Measurements from ENCODE around the gene HLA-E.

Gene HLA-E

DNA sequence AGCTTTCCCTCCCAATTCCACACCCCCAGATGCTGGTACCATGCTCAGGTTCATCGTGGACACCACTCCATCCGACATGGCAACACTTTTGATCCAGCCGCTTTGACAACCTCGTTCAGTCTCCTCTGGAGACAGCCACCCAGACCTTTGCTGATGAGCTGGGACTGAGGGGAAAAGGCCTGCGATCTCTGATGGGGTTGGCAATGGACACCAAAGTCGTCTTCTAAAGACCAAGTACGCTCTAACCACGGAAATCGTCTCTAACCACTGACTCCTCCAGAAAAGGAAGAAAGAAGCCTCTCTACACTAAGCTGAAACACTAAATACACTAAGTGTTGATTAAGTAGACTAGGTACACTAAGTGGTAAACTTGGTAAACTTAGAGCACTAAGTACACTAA, 26.1 kb upstream of the HLA-E start:
- TF ChIP-seq GATA2 (IDR thresholded peaks at IDR 0.05; ENCODE audit: low read depth, low read length) (no peak), GATA3 (IDR thresholded peaks at IDR 0.05; ENCODE audit: low read depth, low read length) (no peak)

DNA sequence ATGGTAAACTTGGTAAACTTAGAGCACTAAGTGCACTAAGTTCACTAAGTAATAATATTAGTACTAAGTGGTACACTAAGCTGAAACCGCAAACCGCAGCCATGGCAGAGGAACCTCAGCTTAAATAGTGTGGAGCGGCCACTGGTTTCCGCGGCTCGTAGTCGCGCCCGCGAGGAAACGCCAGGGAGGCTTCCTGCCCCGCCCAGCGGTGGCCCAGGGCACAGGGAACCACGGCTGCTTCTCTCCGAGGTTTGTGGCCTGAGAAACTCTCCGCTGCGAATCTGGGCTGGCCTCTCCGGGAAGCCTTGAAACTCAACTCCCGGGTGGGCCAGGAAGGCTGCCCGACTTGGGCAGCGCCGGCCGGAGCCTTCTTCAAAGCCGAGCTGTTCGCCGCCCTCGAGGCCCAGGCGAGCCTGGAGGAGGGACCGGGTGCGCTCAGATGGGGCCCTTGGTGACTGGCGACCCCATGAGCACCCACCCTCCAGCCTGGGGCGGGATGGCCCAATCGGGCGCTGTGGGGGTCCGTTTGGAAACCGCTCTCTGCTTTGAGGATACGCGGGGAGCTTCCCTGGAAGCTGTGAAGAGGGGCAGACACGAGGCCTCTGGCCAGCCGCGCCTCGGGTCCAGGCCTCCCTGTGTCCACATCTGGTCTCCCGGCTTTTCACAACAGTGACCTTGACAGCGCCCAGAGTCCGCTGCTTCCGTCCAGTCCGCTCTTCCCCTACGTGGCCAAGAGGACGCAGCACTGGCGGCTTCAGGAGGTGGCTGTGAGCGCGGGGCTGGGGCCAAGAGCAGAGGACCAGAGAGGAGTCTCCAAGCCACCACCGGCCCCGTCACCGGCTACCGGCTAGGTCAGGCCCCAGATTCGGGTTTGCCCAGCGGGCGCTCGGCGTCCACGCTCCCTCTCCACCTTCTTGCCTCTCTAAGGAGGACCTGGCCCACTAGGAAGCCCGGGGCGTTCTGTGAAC, 25.4 kb upstream of the HLA-E start:
- TF ChIP-seq GATA2 (IDR thresholded peaks at IDR 0.05; ENCODE audit: low read depth, low read length) (no peak), GATA3 (IDR thresholded peaks at IDR 0.05; ENCODE audit: low read depth, low read length) (no peak)

DNA sequence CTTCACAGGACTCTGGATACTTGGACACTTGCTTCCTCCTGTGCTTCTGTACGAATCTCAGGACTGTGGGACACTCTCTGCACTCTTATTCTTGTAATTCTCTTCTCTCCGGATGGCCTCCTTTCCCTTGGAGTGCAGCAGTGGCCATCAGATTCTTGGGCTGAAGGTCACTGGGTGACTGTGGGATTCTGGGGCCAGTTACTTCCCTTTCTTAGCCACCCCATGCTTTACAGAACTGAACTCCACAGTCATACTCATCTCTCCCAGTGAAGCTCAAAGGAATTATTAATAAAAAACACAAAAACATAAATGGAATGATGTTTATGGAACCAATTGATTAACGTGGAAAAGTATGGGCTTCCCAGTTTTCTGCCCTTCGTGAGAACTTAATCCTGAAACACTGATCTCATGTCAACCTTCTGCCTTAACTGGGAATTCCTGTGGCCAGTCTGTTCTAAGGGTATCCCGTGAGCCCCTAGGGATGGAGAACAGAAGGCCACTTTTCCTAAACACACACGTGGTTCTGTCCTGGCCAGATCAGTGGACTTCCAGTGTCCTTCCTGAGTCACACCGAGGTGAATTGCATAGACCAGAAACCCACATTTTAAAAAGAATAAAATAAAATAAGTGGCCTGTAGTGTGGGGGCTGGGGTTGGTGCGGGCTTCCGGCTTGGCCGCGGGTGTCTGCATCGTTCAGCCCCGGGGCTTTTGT, 23.6 kb upstream of the HLA-E start:
- TF ChIP-seq GATA3 (IDR thresholded peaks at IDR 0.05; ENCODE audit: low read depth, low read length) (no peak), GATA2 (IDR thresholded peaks at IDR 0.05; ENCODE audit: low read depth, low read length) (no peak)

DNA sequence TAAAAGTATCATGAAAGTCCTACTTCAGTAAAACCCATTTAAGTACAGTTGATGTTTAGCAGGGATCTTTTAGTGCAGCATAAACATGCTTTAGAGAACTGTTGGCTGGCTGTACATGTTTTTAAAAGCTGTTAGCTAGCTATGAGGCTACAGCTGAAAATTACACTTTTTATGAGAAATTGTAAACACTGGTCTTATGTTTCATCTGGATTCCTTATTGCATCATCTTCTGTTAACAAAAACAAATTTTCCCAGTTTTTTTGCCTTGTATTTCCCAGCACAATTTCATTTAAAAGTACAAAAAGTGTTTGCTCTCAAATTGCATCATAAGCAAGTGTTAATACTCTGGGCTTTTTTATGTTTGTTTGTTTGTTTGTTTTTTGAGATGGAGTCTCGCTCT, 18.3 kb upstream of the HLA-E start:
- TF ChIP-seq GATA2 (IDR thresholded peaks at IDR 0.05; ENCODE audit: low read depth, low read length) (no peak), GATA3 (IDR thresholded peaks at IDR 0.05; ENCODE audit: low read depth, low read length) (no peak)

DNA sequence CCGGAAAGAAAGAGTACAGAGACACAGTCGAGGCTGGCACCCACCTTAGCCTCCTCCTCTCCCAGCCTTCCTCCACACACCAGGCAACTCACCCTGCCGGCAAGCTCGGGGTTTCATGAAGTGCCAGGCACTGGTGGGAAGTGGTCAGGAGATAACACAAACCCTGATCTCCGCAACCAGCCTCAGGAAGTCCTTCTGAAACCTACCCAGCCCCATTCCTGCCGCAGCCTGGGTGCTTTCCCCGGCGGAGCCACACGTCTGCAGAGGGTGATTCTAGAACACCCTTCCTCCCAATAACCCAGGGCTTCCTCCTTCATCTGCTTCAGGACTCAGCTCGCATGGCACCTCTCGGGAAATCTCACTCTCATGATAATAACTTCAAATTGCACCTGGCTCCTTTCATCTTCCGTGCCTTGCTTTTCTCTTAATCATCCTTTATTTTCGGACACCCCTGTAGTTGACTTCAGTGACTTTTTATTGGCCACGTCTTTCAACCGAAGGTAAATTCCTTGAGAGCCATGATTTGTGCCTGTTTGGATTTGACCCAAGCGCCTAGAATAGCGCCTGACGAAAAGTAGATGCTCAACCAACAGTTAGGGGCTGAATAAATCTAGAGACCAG, 8.7 kb upstream of the HLA-E start:
- TF ChIP-seq GATA2 (IDR thresholded peaks at IDR 0.05; ENCODE audit: low read depth, low read length) (no peak), GATA3 (IDR thresholded peaks at IDR 0.05; ENCODE audit: low read depth, low read length) (no peak)

DNA sequence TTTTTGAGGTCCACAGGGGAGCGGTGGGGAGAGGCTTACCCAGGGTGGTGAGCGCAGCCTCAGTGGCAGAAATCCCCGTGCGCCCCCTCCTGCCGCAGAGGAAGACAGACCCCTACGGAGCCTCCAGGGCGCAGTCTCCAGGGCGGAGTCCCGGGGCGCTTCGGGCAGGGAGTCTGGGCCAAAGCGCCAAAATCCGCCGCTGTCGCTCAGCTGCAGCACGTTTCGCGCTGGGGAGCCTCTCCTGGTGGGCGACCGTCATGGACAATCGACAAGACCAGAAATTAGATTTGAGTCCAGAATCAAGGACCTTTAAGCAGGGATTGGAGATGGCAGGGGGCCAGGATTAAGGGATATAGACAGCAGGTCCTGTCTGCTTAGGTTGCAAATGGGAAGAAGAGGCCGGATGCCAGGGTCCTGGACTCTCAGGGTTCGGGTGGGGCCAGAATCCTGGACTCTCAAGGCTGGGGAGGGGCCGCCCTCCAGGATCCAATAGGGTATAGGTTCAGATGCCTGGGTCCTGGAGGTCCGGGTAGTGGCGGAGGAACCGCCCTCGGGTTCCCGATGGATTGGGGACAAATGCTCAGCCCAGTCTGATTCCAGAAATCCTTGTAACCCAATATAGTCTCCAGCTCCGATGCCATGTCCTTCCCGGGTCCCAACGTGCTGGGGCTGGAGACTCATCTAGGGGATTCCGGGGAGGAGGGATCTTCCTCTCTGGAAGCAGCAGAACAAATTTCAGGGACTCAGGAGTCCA, 7.9 kb upstream of the HLA-E start:
- TF ChIP-seq GATA3 (IDR thresholded peaks at IDR 0.05; ENCODE audit: low read depth, low read length): no peak
- TF ChIP-seq GATA2 (IDR thresholded peaks at IDR 0.05; ENCODE audit: low read depth, low read length): no peak

DNA sequence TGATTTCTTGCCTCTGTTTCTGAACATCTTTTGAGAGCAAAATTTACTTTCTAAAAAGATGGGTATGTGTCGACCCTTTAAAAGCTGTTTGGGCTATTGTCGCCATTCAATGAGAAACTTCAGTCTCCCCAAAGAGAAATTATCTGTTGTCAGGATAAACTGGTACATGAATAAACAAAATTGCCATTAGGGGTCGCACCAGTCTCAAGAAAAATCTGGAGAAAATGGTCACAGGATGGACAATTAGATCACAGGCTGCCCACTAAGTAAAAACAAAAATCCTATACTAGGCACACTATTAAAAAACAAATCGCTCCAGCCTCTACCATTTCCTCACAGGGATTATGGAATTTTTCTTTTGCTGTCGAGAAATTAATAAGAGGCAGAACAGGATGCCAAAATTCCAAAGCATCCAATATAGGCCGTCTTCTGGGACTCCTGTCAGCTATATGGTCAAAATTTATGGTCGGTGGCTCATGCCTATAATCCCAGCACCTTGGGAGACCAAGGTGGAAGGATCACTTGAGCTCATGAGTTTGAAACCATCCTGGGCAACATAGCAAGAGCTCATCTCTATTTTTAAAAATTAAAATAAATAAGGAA, 5.5 kb upstream of the HLA-E start:
- TF ChIP-seq GATA2 (IDR thresholded peaks at IDR 0.05; ENCODE audit: low read depth, low read length) (no peak), GATA3 (IDR thresholded peaks at IDR 0.05; ENCODE audit: low read depth, low read length) (no peak)

DNA sequence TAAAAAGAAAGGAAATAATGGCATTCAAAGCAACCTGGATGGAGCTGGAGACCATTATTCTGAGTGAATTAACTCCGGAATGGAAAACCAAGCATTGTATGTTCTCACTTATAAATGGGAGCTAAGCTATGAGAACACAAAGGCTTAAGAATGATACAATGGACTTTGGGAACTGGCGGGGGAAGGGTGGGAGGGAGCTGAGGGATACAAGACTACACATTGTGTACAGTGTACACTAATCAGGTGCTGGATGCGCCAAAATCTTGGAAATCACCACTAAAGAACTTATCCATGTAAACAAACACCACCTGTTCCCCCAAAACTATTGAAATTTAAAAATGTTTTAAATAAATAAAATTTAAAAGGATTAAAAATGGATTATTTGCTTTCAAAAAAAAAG, 4.1 kb upstream of the HLA-E start:
- no peak for TF ChIP-seq GATA3 (IDR thresholded peaks at IDR 0.05; ENCODE audit: low read depth, low read length)
- TF ChIP-seq GATA2 (IDR thresholded peaks at IDR 0.05; ENCODE audit: low read depth, low read length): no peak

DNA sequence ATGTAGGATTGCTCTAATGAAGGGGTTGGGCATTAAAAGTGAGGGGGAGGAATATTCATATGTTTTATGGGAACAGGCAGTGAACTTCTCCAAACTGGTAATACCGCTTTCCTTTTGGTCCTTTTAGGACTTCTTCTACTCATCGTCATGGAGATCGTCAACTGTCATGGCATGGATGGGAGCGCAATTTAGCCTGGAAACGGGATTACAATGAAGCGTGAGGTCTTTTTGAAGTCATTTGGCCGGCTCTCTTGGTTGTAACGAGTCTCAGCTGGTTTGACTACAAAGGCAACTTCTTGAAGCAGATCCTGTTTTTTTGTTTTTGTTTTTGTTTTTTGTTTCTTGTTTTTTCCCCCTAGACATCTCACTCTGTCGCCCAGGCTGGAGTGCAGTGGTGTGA, 1.4 kb upstream of the HLA-E start:
- TF ChIP-seq GATA3 (IDR thresholded peaks at IDR 0.05; ENCODE audit: low read depth, low read length): no peak
- TF ChIP-seq GATA2 (IDR thresholded peaks at IDR 0.05; ENCODE audit: low read depth, low read length): no peak

DNA sequence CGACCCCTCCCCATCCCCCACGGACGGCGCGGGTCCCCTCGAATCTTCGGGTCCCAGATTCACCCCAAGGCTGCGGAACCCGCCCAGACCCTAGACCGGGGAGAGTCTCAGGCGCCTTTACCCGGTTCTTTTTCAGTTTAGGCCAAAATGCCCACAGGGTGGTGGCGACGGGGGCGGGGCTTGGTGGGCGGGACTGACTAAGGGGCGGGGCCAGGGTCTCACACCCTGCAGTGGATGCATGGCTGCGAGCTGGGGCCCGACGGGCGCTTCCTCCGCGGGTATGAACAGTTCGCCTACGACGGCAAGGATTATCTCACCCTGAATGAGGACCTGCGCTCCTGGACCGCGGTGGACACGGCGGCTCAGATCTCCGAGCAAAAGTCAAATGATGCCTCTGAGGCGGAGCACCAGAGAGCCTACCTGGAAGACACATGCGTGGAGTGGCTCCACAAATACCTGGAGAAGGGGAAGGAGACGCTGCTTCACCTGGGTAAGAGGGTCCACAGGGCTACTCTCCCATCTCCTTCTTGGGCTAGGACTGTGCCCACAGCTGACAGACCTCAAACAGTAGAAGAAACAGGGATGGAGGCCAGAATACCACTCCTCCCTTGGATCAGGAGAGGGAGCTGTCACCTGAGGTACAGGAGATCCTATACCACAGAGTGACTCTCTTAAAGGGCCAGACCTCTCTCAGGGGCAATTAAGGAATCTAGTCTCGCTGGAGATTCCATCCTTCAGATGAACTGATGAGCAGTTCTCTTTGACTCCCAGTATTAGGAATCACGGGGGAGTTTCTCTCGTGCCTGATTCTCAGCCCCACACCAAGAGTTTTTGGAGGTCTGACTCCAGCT, 942 bp downstream of the HLA-E start:
- TF ChIP-seq GATA2 (IDR thresholded peaks at IDR 0.05; ENCODE audit: low read depth, low read length) (no peak), GATA3 (IDR thresholded peaks at IDR 0.05; ENCODE audit: low read depth, low read length) (no peak)

DNA sequence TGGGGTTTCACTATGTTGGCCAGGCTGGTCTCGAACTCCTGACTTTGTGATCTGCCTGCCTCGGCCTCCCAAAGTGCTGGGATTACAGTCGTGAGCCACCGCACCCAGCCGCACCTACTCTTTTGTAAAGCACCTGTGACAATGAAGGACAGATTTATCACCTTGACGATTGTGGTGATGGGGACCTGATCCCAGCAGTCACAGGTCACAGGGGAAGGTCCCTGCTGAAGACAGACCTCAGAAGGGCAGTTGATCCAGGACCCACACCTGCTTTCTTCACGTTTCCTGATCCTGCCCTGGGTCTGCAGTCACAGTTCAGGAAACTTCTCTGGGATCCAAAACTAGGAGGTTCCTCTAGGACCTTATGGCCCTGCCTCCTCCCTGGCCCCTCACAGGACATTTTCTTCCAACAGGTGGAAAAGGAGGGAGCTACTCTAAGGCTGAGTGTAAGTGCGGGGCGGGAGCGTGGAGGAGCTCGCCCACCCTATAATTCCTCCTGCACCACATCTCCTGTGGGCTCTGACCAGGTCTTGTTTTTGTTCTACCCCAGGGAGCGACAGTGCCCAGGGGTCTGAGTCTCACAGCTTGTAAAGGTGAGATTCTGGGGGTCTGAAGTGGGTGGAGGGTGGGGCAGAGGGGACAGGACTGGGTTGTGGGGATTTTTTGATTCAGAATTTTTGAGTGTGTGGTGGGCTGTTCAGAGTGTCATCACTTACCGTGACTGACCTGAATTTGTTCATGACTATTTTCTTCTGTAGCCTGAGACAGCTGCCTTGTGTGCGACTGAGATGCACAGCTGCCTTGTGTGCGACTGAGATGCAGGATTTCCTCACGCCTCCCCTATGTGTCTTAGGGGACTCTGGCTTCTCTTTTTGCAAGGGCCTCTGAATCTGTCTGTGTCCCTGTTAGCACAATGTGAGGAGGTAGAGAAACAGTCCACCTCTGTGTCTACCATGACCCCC, 3.0 kb downstream of the HLA-E start:
- TF ChIP-seq GATA3 (IDR thresholded peaks at IDR 0.05; ENCODE audit: low read depth, low read length) (no peak), GATA2 (IDR thresholded peaks at IDR 0.05; ENCODE audit: low read depth, low read length) (no peak)

All from SH-SY5Y (cell line).